ENCODE results near the gene CALHM3.

- no peak for TF ChIP-seq CTCF (IDR thresholded peaks at IDR 0.05; ENCODE audit: low read length)
- no peak for TF ChIP-seq EZH2 (IDR thresholded peaks at IDR 0.05; ENCODE audit: borderline replicate concordance, low read length)
Measured at GRCh38 chr10:103492655-103493261, 13.7 kb upstream of the CALHM3 start.

All from OCI-LY1 (cell line).